Right renal pelvis (tissue), 4 donors: Measurements from ENCODE around the gene RNF130. TPM values are rescaled to one million over a fixed set of nuclear protein-coding genes. Genes with fewer than 3 reads are reported as not detected.
"Not testable (repeated sequence)": the region's sequence is repeated elsewhere in the genome, so short reads cannot be mapped to it uniquely, and the experiment has no call there.

Experiments used
- DNase-seq, 4 donors: peaks; one replicate each; pipeline ENCODE4 v3.0.0-alpha.2; 2013; ENCODE audit warnings: low read depth in 4 of 4, low spot score in 3 of 4, missing footprints in 1 of 4
- polyA plus RNA-seq, 4 donors: library from polyadenylated mRNA; unstranded; fragments of 120-200 nt; gene quantifications; one replicate each; pipeline ENCODE4 v1.2.1, GENCODE V29; 2013; ENCODE audit not compliant: insufficient read length in 4 of 4

RNF130 gene
- polyA plus RNA-seq, 4 donors = 66.1 to 81.4 (median 80.3) TPM

DNA sequence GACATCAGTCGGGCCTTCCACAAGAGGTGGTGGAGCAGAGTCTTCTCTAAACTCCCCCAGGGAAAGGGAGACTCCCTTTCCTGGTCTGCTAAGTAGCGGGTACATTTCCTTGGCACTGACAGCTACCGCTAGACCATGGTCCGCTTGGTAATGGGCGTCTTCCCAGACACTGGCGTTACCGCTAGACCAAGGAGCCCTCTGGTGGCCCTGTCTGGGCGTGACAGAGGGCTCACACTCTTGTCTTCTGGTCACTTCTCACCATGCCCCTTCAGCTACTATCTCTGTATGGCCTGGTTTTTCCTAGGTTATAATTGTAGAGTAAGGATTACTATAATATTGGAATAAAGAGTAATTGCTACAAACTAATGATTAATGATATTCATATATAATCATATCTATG is 81.0 kb downstream of the RNF130 start:
- DNase-seq = not testable (repeated sequence)

DNA sequence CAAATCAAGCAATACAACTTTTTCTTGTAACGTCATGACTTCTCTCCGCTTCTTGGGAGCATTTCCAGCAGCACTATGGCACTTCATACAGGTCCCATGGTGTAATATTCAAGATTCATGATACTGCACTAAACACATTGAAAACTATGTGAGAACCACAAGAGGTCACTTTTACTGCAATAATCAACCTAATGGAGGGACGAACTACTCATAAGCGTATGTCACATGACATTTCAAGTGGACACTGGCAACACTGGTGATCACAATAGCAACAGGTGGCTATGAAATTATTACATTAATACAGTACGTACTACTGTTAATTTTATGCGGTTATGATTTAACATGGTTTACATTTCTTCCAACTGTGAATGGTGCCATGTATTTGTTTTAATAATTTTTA is 85.2 kb downstream of the RNF130 start:
- no peak for DNase-seq

DNA sequence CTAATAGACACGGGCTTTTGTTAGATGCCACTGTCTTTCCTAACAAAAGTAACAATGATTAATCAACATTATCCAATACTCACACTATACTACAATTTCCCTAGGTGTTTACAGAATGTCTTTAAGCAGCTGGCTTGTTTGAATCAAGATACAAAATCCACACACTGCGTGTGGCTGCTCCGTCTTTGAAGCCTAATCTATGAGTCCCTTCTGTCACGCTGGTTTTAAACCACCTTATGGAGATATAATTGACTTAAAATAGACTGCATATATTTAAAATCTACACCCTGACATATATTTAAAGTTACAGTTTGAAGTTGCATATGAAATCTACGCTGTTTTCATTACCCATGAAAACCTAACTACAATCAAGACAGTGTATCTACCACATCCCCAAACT is 89.9 kb downstream of the RNF130 start:
- DNase-seq = no peak

DNA sequence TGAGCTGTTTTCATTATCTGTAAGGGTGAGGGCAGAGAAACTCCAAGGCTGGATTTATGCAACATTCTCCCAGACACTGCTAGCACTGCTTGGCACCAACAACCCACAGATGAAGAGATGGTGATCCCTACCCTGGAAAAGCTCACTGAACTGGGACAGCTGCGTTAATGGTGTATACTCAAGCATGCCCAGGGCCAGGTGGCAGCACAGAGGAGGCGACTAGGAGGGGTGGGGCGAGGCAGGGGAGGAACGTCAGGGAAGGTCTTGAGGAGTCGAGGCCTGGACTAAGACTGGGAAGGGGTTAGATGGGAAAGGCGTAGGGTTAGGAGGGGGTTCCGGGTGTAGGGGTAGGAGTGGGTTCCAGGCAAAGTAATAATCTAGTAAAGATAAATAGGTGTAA is 90.8 kb downstream of the RNF130 start:
- no peak for DNase-seq

DNA sequence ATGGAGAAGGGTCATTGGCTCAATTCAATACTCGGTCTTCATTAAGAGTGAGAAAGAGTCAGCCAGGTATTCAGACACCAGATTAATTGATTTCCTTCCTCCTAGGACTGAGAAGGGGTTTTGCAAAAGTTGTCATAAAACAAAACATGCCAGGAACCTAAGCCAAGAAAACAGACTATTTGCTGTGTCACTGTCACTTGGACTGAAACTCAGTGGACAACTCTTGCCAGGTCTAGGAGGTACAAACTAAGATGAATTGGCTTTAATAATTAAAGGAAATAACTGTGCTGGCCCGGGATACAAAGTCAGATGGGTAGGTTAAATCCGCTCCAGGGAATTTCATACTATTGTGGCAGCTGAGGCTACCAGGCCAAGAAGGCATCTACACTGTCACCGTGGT is 92.8 kb downstream of the RNF130 start:
- no peak for DNase-seq

DNA sequence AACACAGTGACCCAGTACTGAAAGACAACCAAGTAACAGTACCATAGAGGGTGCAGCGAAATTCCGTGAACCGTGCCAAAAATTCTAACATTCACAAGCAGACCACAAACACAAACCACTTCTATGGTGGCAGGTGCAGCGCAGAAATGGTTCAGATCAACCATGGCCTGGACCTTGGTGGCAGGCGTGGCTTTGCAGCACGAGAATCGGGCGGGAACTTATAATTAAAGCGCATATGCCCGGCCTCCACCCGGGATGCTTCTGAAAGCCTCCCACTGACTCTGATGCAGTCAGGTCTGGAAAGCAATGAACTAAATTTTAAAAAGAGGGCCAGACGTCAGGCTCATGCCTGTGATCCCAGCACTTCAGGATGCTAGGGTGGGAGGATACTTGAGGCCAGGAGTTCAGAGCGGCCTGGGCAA is 95.8 kb downstream of the RNF130 start:
- DNase-seq = no peak

DNA sequence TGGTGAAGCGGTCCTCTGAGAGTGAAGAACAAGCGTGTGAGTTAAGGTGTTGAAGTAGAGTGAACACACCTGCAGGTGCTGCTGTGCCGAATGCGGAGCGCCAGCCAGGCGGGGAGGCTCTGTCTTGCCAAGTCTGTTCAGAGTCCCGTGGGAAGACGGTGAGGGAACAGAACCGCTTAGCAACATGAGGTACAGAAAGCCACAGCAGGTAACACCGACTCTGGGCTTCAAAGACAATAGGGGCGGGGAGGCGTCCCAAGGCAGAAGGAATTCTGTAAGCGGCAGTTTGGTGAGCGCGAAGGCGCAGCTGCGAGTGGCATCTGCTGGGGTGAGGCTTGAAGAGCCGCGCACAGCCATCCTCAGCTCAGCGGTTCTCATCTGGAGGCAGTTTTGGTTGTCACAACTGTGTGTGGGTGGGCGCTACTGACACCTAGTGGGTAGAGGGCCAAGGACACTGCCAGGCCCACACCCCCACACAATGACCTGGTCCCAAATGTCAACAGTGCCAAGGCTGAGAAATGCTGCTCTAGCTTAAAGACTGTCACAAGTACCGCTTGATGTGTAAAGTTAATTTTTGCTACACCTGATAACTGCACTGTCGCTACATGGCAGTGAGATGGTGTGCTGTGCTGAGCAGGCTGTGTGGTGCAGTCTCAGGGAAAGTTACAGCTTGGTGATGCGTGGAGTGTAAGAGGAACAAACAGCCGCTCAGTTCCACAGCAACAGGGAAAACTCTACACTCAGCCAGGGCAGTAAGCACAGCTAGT is 96.4 kb downstream of the RNF130 start:
- DNase-seq = peak in 2 of 4 donors; percentile 25 to 28

DNA sequence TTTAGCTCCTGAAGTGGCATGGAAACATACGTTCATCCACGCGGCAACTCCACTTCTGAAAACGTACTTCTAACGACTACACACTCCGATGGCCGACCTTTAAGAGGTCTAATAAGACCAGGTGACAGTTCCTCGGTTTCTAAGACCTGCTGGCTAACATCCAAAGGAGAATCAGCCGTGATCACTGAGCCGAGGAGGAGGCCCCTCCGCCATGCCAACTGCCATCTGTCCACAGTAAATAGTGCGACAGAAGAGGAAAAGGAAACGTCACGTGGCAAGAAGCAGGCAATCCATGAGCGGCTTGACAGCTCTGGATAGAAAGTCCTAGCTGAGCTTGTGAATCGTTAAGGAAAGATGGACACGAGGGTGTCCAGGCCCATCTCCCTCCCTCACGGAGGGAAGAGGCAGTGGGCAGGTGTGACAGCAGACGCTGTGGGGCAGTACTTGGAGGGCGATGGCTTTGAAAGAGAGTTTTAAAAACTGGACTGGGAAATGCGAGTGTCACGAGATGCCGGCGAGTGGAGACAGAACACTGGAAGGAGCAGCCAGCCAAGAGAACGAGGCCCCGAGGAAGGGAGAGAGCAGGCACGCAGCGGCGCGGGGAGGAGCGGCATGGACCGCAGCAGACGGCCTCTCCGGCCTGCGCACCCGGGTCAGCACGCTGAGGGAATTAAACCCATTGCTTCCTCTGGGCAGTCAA is 97.2 kb downstream of the RNF130 start:
- no peak for DNase-seq

DNA sequence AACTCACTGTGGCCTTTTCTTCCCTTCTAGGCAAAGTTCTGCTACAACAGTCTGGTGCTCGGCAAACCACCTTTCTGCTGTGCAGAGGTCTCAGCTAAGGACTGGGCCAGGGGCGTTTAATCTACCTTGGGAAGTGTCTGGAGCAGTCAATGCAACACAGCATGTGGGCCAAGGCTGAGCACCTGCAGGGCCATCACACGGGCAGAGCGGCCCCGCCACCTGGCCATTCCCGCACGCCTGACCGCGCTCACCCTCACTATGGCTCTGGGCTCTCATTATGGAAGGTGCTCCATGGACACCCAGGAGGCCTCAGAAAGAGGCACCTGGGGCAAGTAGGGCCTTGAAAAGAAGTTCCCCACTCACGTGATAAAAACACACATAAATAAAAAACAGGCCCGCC is 98.2 kb downstream of the RNF130 start:
- no peak for DNase-seq

DNA sequence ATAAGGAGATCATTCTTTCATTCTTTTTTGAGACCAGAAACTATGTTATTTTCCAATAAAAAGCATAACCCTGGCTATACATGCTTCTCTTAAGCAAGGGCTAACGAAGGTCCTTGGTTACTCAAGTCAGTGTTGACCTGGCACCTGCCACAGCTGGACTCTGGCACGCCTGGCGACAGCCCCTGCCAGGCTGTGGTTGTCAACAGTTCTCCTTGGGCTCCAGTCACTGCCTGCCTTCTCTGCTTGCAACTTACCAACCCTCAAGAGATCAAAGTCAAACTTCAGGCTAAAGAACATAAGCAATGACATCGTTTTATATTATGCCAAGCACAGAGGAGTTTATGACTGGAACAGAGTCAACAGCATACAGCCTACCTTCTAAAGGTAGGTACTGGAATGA is 102.4 kb downstream of the RNF130 start:
- no peak for DNase-seq

DNA sequence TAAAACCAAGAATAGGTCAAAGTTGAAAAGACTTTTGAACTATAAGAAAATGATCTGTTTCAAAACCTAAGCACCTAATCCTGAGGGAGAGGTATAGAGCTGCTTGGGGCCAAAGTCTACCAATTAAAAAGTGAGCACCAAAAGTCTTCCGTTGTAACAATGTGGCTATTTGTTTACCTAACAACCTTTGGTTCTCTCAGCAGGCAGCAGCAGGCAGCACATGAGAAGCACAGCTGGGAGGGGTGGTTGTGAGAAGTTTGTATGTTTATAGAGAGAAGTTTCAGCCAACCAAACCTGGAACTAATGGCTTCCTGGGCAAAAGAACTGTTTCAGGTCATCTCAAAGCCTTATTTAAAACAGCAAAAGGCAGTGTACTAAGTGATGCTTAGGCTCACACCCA is 104.1 kb downstream of the RNF130 start:
- DNase-seq = no peak

DNA sequence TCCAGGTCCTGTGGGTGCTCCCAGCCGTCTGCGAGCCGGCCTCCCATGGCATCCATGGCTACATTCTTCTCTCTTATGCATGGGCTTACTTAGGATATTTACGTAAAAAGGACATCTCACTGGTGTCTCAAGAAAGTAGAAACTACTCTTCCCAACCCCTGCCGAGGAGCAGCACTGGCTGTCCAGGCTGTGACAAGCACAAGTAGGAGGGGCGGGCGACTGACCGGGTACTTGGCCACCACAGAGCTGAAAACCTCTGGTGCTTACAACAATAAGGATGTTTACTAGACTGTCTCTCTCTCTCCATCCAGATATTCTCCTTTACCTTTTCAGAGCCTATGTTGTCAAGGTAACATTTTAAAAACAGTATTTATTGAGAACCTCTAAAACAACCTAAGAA is 107.5 kb downstream of the RNF130 start:
- DNase-seq = no peak

DNA sequence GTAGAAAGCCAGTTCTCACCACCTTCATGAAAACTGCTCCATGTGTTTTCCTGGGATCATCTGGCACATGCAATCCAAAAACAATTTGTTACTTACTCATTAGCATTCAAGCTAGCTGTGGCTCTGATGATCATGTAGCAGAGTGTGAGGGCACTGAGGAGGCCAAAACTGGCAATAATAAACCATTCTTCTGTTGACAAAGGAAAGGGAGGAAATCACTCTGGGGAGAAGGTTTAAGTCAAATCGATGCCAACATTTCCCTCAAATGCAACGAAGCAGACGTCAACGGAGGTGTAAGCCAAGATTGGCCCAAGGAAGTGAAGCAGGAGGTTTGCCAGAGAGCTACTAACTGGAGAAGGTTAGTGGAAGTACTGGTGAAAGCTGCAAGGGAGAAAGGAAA is 108.2 kb downstream of the RNF130 start:
- no peak for DNase-seq

DNA sequence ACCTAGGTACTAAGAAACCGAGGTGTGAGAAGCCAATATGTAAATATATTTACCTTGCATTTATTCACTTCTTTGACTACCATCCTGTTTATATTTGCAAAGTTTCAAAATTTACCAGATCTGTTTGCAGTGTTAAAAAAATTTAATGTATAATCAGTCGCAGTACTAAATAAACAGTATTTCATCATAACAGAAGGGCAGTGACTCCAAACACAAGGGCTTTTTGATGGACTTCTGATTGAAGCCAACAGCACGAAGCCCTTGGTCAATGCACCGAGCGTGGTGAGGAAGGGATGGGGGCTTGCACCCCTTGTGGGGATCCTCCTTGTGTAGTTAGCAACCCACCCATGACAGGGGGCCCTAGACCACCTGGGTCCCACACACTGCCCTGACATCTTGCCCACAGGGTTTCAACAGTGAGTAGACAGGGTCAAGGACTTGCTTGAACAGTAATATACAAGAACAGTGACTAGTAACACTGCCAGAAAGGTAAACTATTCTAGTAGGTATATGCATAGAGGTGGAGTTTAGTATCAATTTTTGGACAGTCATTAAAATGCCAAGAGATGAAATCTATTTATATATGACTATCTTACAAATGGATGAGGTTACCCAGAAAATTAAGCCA is 111.2 kb downstream of the RNF130 start:
- no peak for DNase-seq

DNA sequence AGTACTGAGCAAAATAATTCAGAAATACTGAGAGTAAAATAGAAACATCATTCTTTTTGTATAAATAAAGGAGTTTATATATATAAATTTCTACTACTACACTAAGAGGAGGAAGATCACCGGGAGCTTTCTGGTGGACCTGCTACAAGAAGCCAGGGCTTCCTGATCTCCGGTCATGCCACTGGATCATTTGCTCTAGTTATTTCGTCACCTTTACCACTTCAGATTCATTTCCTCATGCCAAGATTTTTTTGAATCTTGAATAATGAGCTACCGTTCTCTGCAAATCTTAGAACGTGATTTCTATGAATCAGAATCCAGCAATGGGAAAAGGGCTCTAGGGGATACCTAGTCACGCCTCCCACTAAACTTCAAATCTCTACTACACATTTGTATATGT is 111.9 kb downstream of the RNF130 start:
- no peak for DNase-seq

DNA sequence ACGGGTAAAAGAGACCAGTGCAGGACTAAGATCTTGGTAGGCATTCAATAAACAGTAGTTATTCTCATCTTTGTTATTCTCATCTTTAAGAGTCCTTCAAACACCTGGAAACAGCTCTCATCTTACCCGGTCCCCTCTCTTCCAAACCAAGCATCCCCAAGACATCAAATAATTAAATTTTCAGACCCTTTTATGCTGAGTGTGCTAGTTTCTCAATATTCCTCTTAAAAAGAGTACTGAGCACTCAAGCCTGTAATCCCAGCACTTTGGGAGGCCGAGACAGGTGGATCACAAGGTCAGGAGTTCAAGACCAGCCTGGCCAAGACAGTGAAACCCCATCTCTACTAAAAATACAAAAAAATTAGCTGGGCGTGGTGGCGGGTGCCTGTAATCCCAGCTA is 112.4 kb downstream of the RNF130 start:
- not testable (repeated sequence) for DNase-seq

DNA sequence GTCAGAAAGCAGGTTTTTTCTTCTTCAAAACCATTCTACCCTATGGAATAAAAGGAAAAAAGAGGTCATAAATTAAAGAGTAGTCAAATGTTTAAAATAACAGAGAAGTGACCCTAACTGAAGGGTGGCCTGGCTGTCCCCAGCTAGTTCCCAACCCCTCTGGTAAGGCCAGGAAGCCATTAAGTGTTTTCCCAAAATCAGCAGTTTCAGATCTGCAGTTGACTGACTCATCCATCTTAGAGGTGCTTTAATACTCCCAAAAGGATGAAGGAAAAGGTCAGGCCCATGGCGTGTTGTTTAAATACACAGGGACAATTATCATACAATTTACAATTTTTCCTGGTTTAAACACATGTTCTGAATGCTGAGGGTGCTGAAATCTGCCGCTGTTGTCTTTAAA is 115.9 kb downstream of the RNF130 start:
- no peak for DNase-seq

DNA sequence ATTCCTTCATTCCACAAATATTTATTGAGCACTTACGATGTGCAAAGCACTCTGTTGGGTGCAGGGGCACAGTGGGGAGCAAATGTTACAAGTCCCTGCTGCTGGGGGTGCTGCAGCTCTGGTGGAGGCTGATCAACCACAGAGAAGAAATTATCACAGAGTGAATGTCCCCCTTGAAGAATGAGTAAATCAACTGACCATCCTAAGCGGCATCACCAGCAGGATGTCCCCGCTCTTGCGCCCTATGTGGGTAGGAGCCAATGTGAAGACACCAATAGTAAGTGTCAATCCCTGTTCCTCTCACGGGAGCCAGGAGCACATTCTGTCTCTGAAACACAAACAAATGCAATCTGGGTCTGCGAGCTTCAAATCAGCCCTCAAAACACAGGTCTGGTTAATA is 116.5 kb downstream of the RNF130 start:
- no peak for DNase-seq

DNA sequence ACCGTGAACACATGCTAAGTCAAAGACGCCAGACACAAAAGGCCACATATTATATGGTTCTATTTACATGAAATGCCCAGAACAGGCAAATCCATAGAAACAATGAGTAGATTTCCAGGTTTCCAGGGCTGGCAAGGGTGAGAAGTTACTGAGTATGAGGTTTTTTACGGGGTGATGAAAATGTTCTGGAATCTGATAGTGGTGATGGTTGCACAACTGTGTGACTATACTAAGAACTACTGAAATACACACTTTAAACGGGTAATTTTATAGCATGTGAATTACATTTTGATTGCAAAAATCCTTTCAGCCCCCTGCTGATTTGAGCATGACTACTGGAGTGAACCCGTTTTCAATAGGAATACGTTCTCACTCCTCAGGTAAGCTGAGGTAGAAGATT is 117.1 kb downstream of the RNF130 start:
- no peak for DNase-seq

DNA sequence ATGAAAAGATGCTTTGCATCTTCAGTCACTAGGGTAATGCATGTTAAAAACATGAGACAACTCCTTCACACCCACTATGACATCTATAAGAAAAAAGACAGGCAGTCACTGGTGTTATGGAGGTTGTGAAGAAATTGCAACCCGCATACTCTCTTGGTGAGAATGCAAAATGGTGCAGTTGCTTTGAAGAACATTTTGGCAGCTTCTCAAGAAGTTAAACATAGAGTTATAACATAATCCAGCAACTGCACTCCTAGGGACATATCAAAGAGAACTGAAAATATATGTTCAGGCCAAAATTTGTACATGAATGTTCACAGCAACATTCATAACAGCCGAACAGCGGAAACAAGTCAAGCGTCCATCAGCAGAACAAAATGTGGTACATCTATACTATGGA is 117.6 kb downstream of the RNF130 start:
- no peak for DNase-seq

DNA sequence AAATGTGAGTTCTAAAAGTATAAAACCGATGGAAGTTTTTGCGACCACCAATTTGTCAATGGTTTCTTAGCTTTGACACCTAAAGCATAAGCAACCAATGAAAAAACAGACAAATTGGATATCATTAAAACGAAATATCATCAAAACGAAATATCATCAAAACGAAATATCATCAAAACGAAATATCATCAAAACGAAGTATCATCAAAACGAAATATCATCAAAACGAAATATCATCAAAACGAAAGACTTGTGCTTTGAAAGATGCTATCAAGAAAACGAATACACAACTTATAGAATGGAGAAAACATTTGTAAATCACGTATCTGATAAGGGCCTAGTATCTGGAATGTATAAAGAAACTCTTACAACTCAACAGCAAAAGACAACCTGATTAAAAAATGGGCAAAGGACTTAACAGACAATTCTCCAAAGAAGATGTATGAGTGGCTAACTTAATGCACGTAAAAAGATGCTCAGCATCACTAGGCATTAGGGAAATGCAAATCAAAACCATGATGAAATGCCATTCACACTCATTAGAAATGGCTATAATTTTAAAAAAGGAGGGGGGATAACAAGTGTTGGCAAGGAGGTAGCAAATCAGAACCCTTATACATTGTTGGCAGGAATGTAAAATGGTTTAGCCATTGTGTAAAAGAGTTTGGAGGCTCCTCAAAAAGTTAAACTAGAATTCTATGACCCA is 134.4 kb downstream of the RNF130 start:
- no peak for DNase-seq
